HG03354 (cell line): ENCODE data around the gene CBX4.

Experiments
- ATAC-seq: cut with Tn5 transposase; IDR thresholded peaks from one replicate; pipeline ENCODE4 v1.9.1; 2021; ENCODE audit warnings: mild to moderate bottlenecking; ENCODE audit not compliant: unreplicated experiment, poor library complexity, severe bottlenecking

CBX4 gene

DNA sequence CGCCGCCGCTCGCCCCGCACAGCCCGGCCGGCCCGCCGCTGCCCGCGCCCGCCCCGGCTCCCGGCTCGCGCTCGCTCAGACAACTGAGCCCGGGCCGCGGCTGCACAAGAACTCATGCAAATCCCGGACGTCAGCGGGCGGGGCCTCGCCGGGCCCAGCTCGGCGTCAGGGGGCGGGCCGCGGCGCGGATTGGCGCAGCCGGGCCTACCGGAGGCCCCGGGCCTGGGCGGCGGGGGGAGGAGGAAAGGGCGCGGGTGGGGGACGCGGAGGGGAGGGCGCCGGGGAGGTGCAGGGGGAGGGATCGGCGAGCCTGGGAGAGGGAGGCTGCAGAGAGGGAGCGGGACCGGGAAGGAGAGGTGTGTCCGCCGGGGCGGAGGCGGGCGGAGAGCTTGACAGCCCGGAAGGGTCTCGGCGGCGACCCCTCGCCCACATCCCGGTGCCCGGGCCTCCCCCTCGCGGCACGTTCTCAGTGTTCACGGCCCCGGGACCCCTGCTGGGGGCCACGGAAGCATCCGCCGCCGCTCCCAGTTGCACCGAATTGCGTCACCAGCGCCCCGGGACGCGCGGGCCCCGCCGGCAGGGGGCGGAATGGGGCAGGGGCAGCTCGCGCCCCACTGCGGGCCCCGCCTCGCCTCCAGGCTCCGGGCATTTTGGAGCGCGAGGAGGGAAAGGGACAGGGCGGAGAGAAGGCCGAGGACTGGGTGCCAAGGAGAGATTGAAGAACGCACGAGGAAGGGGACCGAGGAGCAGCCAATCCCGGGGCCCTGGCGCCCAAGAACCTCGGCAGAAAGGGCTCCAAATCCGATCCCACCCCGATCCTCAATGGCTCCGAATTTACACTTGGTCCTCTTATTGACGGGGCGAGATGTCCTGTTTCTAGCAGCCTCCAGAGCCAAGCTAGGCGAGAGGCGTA, at the start of gene CBX4:
TSS of gene CBX4 (minus strand) at position 85 of the 913 bp plus-strand sequence. CDS start 189 bp downstream, outside the sequence.
- ATAC-seq, result peak; percentile 57

DNA sequence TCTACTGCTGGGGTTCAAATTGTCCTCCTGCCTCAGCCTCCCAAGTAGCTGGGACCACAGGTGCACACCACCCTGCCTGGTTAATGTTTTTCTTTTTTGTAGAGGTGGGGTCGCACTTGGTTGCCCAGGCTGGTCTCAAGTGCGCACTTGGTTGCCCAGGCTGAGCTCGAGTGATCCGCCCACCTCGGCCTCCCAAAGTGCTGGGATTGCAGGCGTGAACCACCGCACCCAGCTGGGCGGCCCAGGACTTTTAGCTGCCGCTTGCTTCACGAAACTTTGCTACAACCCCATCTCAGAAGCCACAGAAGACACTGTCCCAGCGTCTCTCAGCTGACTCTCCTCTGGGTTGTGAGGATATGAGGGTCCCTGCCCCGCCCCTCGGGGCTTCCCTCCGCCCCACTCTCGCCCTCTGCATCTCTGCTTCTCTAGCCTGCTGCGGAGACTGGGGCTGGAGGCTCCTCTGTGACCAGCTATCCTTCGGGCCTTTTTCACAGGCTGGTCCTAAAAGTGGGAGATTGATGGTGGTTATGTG, 48.8 kb upstream of the CBX4 start:
- ATAC-seq, result no peak

DNA sequence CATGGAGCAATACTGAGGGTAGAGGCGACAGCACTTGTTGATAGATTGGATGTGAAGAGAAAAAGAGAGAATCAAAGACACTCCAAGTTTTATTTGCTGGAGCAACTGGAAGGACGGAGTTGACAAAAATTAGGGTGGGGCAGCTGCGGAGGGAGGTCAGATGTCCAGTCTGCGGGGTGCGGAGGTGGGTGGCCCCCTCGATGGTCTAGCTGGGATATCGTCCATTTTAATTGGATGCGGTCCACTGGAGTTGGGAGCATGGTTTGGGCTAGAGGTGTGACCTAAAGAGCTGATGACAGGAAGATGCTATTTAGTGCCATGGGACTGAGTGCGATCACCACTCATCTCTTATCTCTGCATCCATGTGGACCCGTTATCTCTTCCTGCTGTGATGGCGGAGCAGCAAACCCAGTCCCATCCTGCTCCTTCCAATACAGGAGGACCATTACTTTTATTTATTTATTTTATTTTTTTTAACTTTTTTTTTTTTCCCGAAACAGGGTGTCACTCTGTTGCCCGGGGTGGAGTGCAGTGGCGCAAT, 48.3 kb upstream of the CBX4 start:
- ATAC-seq, result no peak

DNA sequence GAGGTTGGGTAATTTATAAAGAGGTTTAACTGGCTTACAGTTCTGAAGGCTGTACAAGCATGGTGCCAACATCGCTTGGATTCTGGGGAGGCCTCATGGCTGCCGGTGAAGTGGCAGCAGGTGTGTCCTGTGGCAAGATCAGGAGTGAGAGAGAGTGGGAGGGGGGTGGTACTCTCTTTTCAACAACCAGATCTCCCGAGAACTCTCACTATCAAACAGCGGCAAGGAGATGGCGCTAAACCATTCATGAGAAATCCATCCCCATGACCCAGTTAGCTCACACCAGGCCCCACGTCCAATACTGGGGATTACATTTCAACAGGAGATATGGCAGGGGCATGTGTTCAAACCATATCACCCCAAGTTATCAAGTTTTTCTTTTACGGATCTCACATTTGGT, 44.0 kb upstream of the CBX4 start:
- no peak for ATAC-seq

DNA sequence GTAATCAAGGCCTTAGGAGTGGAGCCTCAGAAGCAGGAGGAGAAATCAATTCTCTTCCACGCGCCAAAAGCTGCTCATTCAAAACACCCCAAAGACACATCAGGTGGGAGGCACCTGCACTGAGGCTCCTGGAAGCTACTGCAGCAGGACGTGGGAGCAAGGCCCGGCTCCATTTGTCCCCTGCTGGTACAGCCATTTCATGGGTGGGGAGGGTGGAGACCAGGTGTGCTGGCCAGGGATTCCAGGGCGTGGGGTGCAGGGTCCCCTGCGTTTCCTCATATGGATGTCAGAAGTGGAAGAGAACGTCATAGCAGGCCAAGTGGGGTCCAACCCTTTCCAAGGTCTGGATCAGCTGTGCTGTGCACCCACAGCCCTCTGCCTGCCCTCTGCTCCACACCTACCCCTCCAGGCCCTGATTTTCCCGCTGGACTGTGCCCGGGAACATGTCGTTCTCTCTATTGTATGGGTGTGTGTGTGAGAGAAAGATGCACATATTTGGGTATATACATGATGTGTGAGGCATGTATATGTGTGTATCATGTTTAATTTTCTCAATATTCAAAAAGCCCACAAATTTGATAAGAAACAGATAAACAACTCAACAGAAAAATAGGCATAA, 39.2 kb upstream of the CBX4 start:
- ATAC-seq, result no peak

DNA sequence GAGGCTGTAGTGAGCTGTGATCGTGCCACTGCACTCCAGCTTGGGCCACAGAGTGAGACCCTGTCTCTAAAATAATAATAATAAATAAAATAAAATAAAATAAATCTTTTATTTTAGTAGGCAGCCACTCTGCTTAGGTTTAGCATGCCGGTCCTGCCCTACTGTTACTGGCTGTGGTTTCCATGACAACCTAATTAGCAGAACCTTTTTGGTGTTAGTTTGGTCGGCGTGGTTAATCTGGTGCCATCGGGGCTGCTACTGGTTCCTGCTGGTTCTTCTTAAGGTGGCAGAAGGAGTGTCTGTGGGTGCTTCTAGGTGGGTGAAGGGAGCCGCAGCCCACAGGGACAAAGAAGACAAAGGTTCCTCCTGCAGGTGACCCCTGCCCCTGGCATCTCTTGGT, 37.8 kb upstream of the CBX4 start:
- ATAC-seq, result no peak

DNA sequence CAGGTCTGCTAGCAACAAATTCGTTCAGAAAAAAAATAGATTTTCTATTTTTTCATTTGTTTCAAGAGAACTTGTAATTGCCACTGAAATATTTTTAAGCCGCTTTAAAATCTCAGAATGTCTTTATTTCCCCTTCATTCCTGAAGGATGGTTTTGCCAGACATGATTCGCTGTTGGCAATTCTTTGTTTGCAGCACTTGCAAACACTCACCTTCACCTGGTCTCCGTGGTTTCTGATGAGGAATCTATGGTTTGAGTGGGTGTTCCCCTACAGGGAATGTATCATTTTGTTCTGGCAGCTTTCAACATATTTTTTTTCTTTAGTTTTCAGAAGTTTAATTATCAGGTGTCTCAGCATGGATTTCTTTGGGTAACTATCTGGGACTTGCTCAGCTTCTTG, 36.3 kb upstream of the CBX4 start:
- ATAC-seq, result no peak

DNA sequence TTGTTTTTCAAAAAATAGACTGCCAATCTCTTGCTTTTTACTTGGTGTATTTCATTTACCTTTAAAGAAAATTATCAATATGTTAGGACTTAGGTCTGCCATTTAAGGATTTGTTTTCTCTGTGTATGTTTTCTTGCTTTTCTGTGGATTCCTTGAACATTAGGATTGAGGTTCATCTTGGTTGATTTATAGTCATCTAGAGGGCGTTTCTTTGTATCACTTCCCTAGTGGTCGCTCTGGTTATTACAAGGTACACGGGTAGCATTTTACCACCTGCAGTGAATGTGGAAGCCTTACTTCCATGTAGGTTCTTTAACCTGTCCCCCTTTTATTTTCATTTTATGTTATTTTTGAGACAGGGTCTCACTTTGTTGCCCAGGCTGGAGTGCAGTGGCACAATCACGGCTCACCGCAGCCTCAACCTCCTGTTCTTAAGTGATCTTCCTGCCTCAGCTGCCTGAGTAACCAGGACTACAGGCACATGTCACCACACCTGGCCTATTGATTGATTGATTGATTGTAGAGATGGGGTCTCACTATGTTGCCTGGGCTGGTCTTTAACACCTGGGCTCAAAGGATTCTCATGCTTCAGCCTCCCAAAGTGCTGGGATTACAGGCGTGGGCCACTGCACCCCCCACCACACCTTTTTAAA, 35.2 kb upstream of the CBX4 start:
- no peak for ATAC-seq

DNA sequence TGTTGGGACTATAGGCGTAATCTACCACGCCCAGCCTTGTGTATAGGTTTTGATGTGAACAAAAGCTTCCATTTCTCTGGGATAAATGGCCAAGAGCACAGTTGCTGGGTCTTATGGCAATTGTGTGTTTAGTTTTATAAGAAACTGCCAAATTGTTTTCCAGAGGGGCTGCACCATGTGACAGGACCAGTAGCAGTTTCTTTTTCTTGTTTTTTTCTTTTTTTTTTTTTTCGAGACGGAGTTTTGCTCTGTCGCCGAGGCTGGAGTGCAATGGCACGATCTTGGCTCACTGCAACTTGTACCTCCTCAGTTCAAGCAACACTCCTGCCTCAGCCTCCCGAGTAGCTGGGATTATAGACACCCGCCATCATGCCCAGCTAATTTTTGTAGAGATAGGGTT, 34.3 kb upstream of the CBX4 start:
- ATAC-seq, result no peak

DNA sequence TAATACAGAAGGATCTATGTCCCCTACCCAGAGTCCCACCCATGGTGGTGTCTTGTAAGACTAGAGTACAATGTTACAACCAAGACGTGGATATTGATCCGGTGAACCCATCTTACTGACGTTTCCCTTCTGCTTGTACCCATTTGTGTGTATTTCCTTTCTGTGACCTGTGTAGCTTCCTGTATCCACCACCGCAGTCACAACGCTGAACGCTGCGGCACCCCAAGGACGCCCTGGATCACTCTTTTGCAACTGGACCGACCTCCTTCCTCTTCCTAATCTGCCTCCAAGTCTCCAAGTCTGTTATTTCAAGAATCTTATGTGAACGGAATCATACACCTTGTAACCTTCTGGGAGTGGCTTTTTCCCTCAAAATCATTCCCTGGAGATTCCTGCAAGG, 33.5 kb upstream of the CBX4 start:
- no peak for ATAC-seq

DNA sequence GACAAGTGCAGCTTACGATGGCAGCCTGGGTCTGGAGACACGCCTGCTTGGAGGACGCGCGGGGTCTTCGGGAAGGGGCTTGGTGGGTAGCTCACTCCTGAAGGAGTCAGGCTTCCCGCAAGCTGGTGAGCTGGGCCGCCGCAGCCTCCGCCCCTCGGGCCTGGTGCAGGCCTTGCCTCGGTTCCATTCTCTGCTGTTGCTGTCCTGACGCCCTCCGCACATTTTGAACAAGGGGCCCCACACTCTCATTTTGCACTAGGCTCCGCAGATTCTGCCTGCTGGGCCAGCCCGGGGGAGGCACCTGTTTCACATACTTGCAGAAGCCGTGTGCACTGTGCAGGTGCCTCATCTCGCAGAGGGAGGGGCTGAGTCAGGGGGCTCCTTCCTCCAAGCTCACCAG, 31.9 kb upstream of the CBX4 start:
- no peak for ATAC-seq

DNA sequence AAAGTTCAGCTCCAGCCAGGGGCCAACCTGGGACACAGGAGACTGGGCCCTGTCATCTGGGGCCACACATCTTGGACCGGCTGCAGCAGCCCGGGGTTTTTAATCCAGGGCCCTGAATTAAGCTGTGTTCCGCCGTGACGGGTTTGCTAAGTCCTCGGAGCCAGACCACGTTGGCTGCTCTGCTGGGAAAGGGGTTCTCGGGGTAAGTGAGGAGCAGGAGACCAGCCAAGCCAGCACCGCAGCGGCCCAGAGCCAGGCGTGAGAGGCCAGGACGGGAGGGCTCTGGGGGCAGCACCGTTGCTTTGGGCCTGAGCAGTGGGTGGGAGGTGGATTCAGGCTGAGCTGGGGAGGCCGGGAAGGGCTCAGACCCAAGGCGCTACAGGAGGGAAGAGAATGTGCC, 31.3 kb upstream of the CBX4 start:
- no peak for ATAC-seq

DNA sequence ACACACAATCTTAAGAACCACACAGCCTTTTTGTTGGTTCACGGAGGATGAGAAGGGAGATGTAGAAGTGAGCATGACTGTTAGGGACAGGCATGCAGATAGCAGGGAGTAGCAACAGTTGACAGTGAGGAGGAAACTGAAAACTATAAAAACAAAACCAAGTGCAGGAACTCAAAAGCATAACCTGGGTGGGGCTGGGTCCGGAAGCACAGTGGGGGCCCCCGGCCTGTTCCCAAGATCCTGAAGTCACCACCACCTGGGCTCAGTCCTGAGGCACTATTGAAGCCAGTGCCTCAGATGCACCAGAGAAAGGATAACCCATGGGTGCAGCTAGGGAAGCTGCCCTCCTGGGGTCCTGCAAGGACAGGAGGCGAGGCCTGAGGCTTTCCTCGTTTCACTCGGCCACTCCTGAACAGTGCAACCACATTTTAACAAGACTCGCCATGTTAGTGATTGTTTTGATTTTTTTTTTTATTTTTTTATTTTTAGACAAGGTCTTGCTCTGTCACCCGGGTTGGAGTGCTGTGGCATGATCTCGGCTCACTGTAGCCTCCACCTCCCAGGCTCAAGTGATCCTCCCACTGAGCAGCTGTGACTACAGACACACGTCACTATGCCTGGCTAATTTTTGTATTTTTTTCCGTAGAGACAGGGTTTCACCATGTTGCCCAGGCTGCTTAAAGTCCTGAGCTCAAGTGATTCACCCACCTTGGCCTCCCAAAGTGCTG, 27.7 kb upstream of the CBX4 start:
- ATAC-seq, result no peak

DNA sequence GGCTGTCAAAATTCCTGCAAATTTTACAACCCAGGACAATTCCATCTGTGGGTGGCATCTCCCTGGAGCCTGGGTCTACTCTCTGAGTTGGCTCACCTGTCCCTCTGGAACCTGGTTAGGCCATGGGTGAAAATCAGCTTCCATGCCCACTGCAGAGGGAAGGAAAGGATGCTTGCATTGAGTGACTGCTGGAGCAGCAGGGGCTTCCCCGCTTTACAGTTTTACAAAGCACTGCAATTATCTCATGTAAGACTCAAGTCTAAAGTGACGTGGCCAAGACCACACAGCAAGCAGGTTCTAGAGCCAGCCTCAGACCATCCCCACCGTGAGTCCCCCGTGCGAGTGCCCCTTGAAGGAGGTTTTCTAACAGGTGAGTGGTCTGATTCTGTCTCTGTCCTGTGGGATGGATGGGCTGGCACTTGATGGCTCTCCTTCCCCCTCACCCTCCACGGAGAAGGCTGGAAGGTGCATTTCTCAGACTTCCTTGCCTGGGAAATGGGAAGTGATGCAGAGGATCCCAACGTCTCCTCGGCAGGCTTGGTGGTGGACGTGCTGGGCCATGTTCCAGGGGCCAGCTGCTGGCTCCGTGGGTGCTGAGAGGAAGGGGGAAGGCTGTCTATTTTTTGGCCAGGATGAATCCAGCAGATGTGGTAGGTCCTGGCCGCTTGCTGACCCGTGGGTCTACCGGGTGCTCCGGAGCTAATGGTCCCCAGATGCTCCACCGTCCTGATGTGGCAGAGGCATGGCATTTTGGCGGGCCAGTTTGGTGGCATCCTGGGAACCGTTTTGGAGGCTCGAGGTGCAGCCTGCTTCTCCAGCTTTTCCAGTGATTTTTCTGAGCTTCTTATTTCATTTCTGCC, 26.3 kb upstream of the CBX4 start:
- no peak for ATAC-seq

DNA sequence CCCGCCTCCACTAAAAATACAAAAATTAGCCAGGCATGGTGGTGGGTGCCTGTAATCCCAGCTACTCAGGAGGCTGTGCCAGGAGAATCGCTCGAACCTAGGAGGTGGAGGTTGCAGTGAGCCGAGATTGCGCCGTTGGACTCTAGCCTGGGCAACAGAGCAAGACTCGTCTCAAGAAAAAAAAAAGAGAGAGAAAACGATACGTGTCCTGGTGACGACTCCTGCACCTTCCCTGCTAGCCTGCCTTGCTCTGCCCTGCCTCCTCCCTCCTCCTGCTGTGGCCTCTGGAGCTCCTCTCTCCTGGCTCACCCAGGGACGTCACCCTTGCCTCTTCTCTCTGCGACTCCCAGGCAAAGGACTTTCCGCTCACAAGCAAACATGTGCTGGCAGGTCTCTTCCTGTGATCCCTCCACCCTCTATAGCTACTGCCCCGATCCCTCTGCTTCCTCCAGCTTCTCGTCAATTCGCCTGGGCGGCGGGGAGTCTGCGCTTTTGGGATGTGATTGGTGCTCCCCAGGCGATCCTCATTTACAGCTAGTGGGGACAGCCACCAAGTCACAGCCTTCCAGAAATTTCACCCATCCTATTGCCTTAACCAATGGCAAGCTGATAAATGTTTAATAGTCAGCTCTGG, 25.5 kb upstream of the CBX4 start:
- ATAC-seq, result no peak

DNA sequence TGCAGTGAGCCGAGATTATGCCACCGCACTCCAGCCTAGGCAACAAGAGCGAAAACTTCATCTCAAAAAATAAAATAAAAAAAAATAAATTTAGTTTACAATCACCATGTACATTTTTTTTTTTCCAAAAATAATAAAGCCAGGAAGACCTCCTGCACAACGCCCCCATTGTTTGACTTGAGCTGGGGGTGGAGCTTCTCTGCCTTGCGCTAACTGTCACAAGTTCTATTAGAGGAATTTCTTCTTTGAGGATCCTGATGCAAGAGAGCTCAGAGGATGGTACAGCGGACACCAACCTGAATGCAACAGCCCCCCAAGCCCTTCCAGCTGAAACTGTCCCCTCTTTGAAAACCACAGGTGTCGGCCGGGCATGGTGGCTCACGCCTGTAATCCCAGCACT, 24.9 kb upstream of the CBX4 start:
- ATAC-seq, result no peak

DNA sequence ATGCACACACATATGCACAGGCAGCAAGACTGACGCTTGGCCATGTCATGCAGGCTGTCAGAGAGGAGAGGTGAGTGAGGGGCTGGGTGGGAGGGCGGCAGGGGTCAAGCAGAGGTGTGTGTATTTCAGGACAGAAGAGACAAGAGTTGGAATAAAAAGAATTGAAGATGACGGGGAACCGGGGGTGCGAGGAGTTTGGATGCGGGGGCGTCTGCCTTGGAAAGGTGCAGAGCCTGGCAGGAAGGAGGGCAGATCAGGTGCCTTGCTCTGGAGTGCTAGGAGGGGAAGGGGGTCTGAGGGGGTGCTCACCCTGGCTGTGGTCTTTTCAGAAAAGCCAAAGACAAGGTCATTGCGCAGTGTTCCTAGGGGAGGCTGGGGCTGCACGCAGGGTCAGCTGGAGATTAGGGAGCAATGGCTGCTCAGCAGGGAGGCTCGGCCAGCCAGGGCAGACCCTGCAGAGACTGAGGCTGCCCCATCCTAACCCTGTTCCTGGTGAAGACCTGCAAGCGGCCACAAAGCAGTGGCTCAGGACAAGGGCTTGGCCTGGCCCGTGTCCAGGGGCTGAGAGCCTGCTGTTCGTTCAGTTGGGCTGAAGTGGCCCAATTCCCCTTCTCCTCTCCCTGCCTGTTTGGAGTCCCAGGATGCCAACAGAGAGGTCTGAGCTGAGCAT, 23.7 kb upstream of the CBX4 start:
- ATAC-seq, result no peak

DNA sequence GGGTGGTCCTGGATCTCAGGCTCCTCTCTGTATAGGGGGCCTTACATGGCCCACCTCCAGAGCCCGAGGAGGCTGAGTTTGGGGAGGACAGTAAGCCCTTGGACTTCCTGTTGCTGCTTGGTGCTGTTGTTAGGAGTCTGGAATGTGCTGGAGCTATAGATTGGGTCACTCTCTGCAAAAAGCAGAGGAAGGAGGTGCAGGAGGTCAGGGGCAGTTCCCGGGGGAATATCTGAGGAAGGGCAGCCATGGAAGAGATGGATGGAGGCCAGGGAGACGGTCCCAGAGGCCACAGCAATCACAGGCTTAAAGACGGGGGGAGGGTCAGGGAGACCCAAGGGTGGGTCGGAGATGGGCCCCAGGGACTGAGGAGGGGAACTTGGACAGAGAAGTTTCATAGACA, 23.0 kb upstream of the CBX4 start:
- ATAC-seq, result no peak
